DMS79 (cell line): ENCODE results near the gene ZCCHC24.
A peak's percentile ranks its signal among the peaks of the same experiment; 100 is the strongest.
"Not testable (repeated sequence)": the region's sequence is repeated elsewhere in the genome, so short reads cannot be mapped to it uniquely, and the experiment has no call there.

ENCODE experiments used
- DNase-seq: peaks from one replicate; lab custom pipeline; 2025; lab: John Stamatoyannopoulos, UW

Gene ZCCHC24

GRCh38 chr10:79346388-79347225 lies 98.8 kb downstream of the ZCCHC24 start:
- no peak for DNase-seq

GRCh38 chr10:79346012-79346340 lies 99.4 kb downstream of the ZCCHC24 start:
- DNase-seq, result no peak

GRCh38 chr10:79345241-79346011 lies 100.0 kb downstream of the ZCCHC24 start:
- no peak for DNase-seq

- DNase-seq, result peak; percentile 23
Measured at GRCh38 chr10:79344502-79345195, 100.8 kb downstream of the ZCCHC24 start.

GRCh38 chr10:79342811-79343561 lies 102.4 kb downstream of the ZCCHC24 start:
- DNase-seq, result no peak

- no peak for DNase-seq
Measured at GRCh38 chr10:79342295-79342761, 103.1 kb downstream of the ZCCHC24 start.

GRCh38 chr10:79340646-79341244 lies 104.7 kb downstream of the ZCCHC24 start:
- no peak for DNase-seq

GRCh38 chr10:79339266-79339665 lies 106.2 kb downstream of the ZCCHC24 start:
- DNase-seq, result no peak

GRCh38 chr10:79337783-79338469 lies 107.5 kb downstream of the ZCCHC24 start:
- not testable (repeated sequence) for DNase-seq

GRCh38 chr10:79336739-79337138 lies 108.7 kb downstream of the ZCCHC24 start:
- DNase-seq, result no peak

- DNase-seq, result no peak
Measured at GRCh38 chr10:79336276-79336675, 109.1 kb downstream of the ZCCHC24 start.

- DNase-seq, result no peak
Measured at GRCh38 chr10:79335470-79336235, 109.8 kb downstream of the ZCCHC24 start.

- DNase-seq, result no peak
Measured at GRCh38 chr10:79335094-79335469, 110.3 kb downstream of the ZCCHC24 start.

- no peak for DNase-seq
Measured at GRCh38 chr10:79334573-79334972, 110.9 kb downstream of the ZCCHC24 start.

GRCh38 chr10:79333513-79333912 lies 111.9 kb downstream of the ZCCHC24 start:
- DNase-seq, result no peak

GRCh38 chr10:79332610-79333315 lies 112.7 kb downstream of the ZCCHC24 start:
- not testable (repeated sequence) for DNase-seq
